ENCODE measurements around the gene KCTD11. TPM values are rescaled to one million over a fixed set of nuclear protein-coding genes. Genes with fewer than 3 reads are reported as not detected.

Gene KCTD11
- total RNA-seq, 1 experiment from 2014 or later, result 8.5 TPM

- no peaks in the 10 kb centered on the region for H3K27me3 Mint-ChIP-seq (ENCODE audit: unreplicated experiment)
- peak overlapping the region; percentile 20 for H3K27ac Mint-ChIP-seq (ENCODE audit: unreplicated experiment)
- H3K36me3 Mint-ChIP-seq (ENCODE audit: insufficient read depth, unreplicated experiment), result peaks cover 35% of the 10 kb centered on the region
- BruUV-seq (replicated peaks), result no TSS peak
- H3K4me3 Mint-ChIP-seq (ENCODE audit: low read depth, unreplicated experiment), result no peak overlapping the region
- DNase-seq, result no peak
- intact Hi-C loops (cut with micrococcal nuclease; ENCODE audit: unreplicated experiment), result loop anchor here (5.0 to 10.0 kb wide), 2 partner anchors 83 to 330 kb away; partner anchors contain the start of genes FGF11, TMEM102, TP53 and WRAP53
- no peaks in the 10 kb centered on the region for H3K9me3 Mint-ChIP-seq (ENCODE audit: low read depth, unreplicated experiment)
- CTCF ChIA-PET, result no interaction called here
- peaks cover 20% of the 10 kb centered on the region for H3K4me1 Mint-ChIP-seq (ENCODE audit: low read depth, unreplicated experiment)
- TF ChIP-seq, protein P1, sequence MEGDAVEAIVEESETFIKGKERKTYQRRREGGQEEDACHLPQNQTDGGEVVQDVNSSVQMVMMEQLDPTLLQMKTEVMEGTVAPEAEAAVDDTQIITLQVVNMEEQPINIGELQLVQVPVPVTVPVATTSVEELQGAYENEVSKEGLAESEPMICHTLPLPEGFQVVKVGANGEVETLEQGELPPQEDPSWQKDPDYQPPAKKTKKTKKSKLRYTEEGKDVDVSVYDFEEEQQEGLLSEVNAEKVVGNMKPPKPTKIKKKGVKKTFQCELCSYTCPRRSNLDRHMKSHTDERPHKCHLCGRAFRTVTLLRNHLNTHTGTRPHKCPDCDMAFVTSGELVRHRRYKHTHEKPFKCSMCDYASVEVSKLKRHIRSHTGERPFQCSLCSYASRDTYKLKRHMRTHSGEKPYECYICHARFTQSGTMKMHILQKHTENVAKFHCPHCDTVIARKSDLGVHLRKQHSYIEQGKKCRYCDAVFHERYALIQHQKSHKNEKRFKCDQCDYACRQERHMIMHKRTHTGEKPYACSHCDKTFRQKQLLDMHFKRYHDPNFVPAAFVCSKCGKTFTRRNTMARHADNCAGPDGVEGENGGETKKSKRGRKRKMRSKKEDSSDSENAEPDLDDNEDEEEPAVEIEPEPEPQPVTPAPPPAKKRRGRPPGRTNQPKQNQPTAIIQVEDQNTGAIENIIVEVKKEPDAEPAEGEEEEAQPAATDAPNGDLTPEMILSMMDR (IDR thresholded peaks at IDR 0.05; ENCODE audit: unreplicated experiment), result no peak
Measured at GRCh38 chr17:7354262-7354843, 2.4 kb downstream of the KCTD11 start.

DNA sequence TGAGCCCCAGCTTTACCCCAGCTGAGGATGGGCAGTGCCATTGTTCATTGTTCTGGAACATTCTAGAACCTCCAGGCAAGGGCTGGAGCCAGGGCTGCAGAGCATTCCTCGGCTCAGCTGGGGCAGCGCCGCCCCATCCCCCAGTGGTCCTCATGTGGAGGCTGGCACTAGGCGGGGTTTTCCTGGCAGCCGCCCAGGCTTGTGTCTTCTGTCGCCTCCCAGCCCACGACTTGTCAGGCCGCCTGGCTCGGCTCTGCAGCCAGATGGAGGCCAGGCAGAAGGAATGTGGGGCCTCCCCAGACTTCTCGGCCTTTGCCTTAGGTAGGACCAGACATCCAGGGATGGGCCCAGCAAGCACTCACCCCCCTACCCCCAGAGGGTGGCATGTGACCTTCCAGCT is 3.1 kb downstream of the KCTD11 start, which contains the start of gene TMEM95:
Gene TMEM95, plus strand, starts transcription at position 104 of the 400 bp plus-strand sequence. Its CDS starts 49 bp downstream, at position 153.
- H3K4me3 Mint-ChIP-seq (ENCODE audit: low read depth, unreplicated experiment), result no peak within 1 kb of the TSS
- BruUV-seq (replicated peaks), result no TSS peak
- intact Hi-C loops (cut with micrococcal nuclease; ENCODE audit: unreplicated experiment), result loop anchor here (5.0 to 10.0 kb wide), 2 partner anchors 207 to 330 kb away; partner anchors contain the start of genes SENP3, TP53 and WRAP53

GRCh38 chr17:7355573-7355972 is 3.6 kb downstream of the KCTD11 start:
- intact Hi-C loops (cut with micrococcal nuclease; ENCODE audit: unreplicated experiment), result loop anchor here (5.0 to 10.0 kb wide), 2 partner anchors 207 to 329 kb away; partner anchors contain the start of genes SENP3, TP53 and WRAP53
- Mint-ChIP-seq H3K27ac (ENCODE audit: unreplicated experiment) (no peak overlapping the region), H3K4me1 (ENCODE audit: low read depth, unreplicated experiment) (peaks cover 20% of the 10 kb centered on the region), H3K9me3 (ENCODE audit: low read depth, unreplicated experiment) (no peaks in the 10 kb centered on the region), H3K4me3 (ENCODE audit: low read depth, unreplicated experiment) (no peak overlapping the region), H3K36me3 (ENCODE audit: insufficient read depth, unreplicated experiment) (peaks cover 26% of the 10 kb centered on the region), H3K27me3 (ENCODE audit: unreplicated experiment) (no peaks in the 10 kb centered on the region)
- TF ChIP-seq, protein P1 (IDR thresholded peaks at IDR 0.05; ENCODE audit: unreplicated experiment), result no peak
- no peak for DNase-seq
- no TSS peak for BruUV-seq (replicated peaks)
- CTCF ChIA-PET, result interaction anchor here (0.6 to 1.8 kb wide), 8 partner anchors 15 to 169 kb away, joined by 3 to 8 read pairs (median 4); partner anchors contain the start of genes PLSCR3, TMEM256 and ZBTB4

More for the DNA sequence above, 3.1 kb downstream of the KCTD11 start, which contains the start of gene TMEM95:
- H3K4me1 Mint-ChIP-seq (ENCODE audit: low read depth, unreplicated experiment), result peaks cover 20% of the 10 kb centered on the region
- H3K36me3 Mint-ChIP-seq (ENCODE audit: insufficient read depth, unreplicated experiment), result peaks cover 31% of the 10 kb centered on the region
- H3K27ac Mint-ChIP-seq (ENCODE audit: unreplicated experiment), result peak within 1 kb of the TSS; percentile 20
- no peaks in the 10 kb centered on the region for H3K9me3 Mint-ChIP-seq (ENCODE audit: low read depth, unreplicated experiment)
- DNase-seq, result no peak
- TF ChIP-seq, protein P1 (IDR thresholded peaks at IDR 0.05; ENCODE audit: unreplicated experiment), result no peak
- no peaks in the 10 kb centered on the region for H3K27me3 Mint-ChIP-seq (ENCODE audit: unreplicated experiment)
- CTCF ChIA-PET, result interaction anchor here (0.6 to 1.8 kb wide), 2 partner anchors 15 to 133 kb away, joined by 3 to 5 read pairs; no protein-coding TSS in a partner anchor

DNA sequence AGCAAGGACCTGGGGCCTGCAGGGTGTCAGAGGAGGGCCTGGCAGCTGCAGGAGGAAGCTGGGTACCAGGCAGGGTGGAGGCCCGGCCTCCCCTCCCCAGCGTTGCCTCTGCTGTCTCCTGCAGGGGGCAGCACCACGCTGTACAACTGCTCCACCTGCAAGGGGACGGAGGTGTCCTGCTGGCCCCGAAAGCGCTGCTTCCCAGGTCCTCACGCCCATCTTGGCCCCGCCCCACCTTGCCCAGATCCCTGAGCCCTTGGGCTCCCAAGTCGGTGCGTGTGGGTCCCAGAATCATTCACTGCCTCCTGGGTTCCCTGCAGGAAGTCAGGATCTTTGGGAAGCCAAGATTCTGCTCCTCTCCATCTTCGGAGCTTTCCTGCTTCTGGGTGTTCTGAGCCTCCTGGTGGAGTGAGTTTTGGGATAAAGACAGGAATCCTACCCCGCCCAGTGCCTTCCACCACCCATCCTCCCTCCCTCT is 4.1 kb downstream of the KCTD11 start:
- no peak overlapping the region for H3K27ac Mint-ChIP-seq (ENCODE audit: unreplicated experiment)
- no peaks in the 10 kb centered on the region for H3K27me3 Mint-ChIP-seq (ENCODE audit: unreplicated experiment)
- CTCF ChIA-PET, result interaction anchor here (0.6 to 1.8 kb wide), 9 partner anchors 14 to 168 kb away, joined by 3 to 8 read pairs (median 4); partner anchors contain the start of genes PLSCR3, TMEM256 and ZBTB4
- intact Hi-C loops (cut with micrococcal nuclease; ENCODE audit: unreplicated experiment), result loop anchor here (5.0 to 10.0 kb wide), 2 partner anchors 206 to 329 kb away; partner anchors contain the start of genes SENP3, TP53 and WRAP53
- TF ChIP-seq, protein P1 (IDR thresholded peaks at IDR 0.05; ENCODE audit: unreplicated experiment), result peak; percentile 65
- H3K4me3 Mint-ChIP-seq (ENCODE audit: low read depth, unreplicated experiment), result no peak overlapping the region
- no TSS peak for BruUV-seq (replicated peaks)
- peaks cover 21% of the 10 kb centered on the region for H3K36me3 Mint-ChIP-seq (ENCODE audit: insufficient read depth, unreplicated experiment)
- peaks cover 20% of the 10 kb centered on the region for H3K4me1 Mint-ChIP-seq (ENCODE audit: low read depth, unreplicated experiment)
- DNase-seq, result peak; percentile 90
- no peaks in the 10 kb centered on the region for H3K9me3 Mint-ChIP-seq (ENCODE audit: low read depth, unreplicated experiment)

Data from Calu3 (cell line).